Neural cell (in vitro differentiated cells): ENCODE results near the gene CLOCK. TPM values are rescaled to one million over a fixed set of nuclear protein-coding genes. Genes with fewer than 3 reads are reported as not detected.
A peak's percentile ranks its signal among the peaks of the same experiment; 100 is the strongest.

Source experiments
- H2AFZ ChIP-seq: fragments of 200-600, 300-800 bp; sonication (generic), shearing (Covaris generic); 2 replicates; pipeline ENCODE4 v1.6.0; 2014; ENCODE audit warnings: low read depth, mild to moderate bottlenecking, antibody characterized with exemption, low read length, moderate library complexity
- H3F3A ChIP-seq: fragments of 200-600 bp; shearing (Covaris generic); 2 replicates; pipeline ENCODE4 v1.6.1; 2016; ENCODE audit warnings: mild to moderate bottlenecking, moderate library complexity, mixed read lengths, antibody characterized with exemption, low read length; ENCODE audit not compliant: insufficient read depth, poor library complexity, severe bottlenecking
- H3K27ac ChIP-seq: fragments of 200-600, 300-800 bp; sonication (generic), shearing (Covaris generic); 2 replicates; pipeline ENCODE4 v1.5.1; 2014; ENCODE audit warnings: mild to moderate bottlenecking, low read length, moderate library complexity
- H3K27me3 ChIP-seq: fragments of 300-800, 200-600 bp; sonication (generic), shearing (Covaris generic); 2 replicates; pipeline ENCODE4 v1.6.0; 2014; ENCODE audit warnings: mild to moderate bottlenecking, low read depth, low read length, moderate library complexity; ENCODE audit not compliant: insufficient read depth
- H3K36me3 ChIP-seq: fragments of 300-800, 200-600 bp; sonication (generic), shearing (Covaris generic); 2 replicates; pipeline ENCODE4 v1.5.1; 2014; ENCODE audit warnings: mild to moderate bottlenecking, antibody characterized with exemption, low read length, moderate library complexity; ENCODE audit not compliant: insufficient read depth
- H3K4me2 ChIP-seq: fragments of 300-800, 200-600 bp; sonication (generic), shearing (Covaris generic); 2 replicates; pipeline ENCODE4 v1.6.0; 2014; ENCODE audit warnings: mild to moderate bottlenecking, low read length
- H3K4me3 ChIP-seq: fragments of 300-800, 200-600 bp; sonication (generic), shearing (Covaris generic); 2 replicates; pipeline ENCODE4 v1.5.1; 2014; ENCODE audit warnings: mild to moderate bottlenecking, low read length, moderate library complexity
- H3K79me2 ChIP-seq: fragments of 200-600 bp; shearing (Covaris generic); replicated peaks from 2 replicates; pipeline ENCODE4 v1.6.0; 2014; ENCODE audit warnings: mild to moderate bottlenecking, low read length, moderate library complexity; ENCODE audit not compliant: insufficient read depth
- H3K9ac ChIP-seq: fragments of 300-800, 200-600 bp; sonication (generic), shearing (Covaris generic); 2 replicates; pipeline ENCODE4 v1.6.1; 2016; ENCODE audit warnings: mild to moderate bottlenecking, low read length, mixed read lengths
- H3K9me2 ChIP-seq: fragments of 200-600 bp; shearing (Covaris generic); 2 replicates; pipeline ENCODE4 v1.6.1; 2016; ENCODE audit warnings: mild to moderate bottlenecking, low read length, mixed read lengths; ENCODE audit not compliant: insufficient read depth
- H3K9me3 ChIP-seq: fragments of 200-600, 300-800 bp; sonication (generic), shearing (Covaris generic); 2 replicates; pipeline ENCODE4 v1.6.1; 2016; ENCODE audit warnings: mild to moderate bottlenecking, mixed run types, low read length, moderate library complexity, mixed read lengths
- H4K20me1 ChIP-seq: fragments of 200-600 bp; shearing (Covaris generic); 2 replicates; pipeline ENCODE4 v1.6.1; 2016; ENCODE audit warnings: mild to moderate bottlenecking, mixed run types; ENCODE audit not compliant: insufficient read depth
- EP300 ChIP-seq: fragments of 450-650 bp; conservative IDR thresholded peaks from 2 replicates; pipeline ENCODE4 v1.6.1; 2014; ENCODE audit warnings: antibody characterized with exemption, mild to moderate bottlenecking, moderate library complexity; ENCODE audit not compliant: poor library complexity, severe bottlenecking
- EZH2 ChIP-seq: fragments of 200-600, 300-800 bp; shearing (Covaris generic), sonication (generic); IDR thresholded peaks from 2 replicates; pipeline ENCODE4 v1.6.1; 2014; ENCODE audit warnings: antibody characterized with exemption, low read length, borderline replicate concordance, mild to moderate bottlenecking; ENCODE audit not compliant: insufficient read depth, poor library complexity, severe bottlenecking
- MXI1 ChIP-seq: fragments of 450-650 bp; conservative IDR thresholded peaks from 2 replicates; pipeline ENCODE4 v1.6.1; 2014; ENCODE audit warnings: antibody characterized with exemption, mild to moderate bottlenecking; ENCODE audit not compliant: poor library complexity, severe bottlenecking
- POLR2AphosphoS5 ChIP-seq: IDR thresholded peaks from 2 replicates; pipeline ENCODE4 v1.6.1; 2012
- RAD21 ChIP-seq: fragments of 450-650 bp; conservative IDR thresholded peaks from 2 replicates; pipeline ENCODE4 v1.6.1; 2014; ENCODE audit warnings: antibody characterized with exemption, mild to moderate bottlenecking, moderate library complexity
- REST ChIP-seq: IDR thresholded peaks from 2 replicates; pipeline ENCODE4 v1.6.1; 2012; ENCODE audit warnings: borderline replicate concordance
- SMC3 ChIP-seq: fragments of 450-650 bp; conservative IDR thresholded peaks from 2 replicates; pipeline ENCODE4 v1.6.1; 2014; ENCODE audit warnings: antibody characterized with exemption, mild to moderate bottlenecking, moderate library complexity; ENCODE audit not compliant: poor library complexity
- TAF1 ChIP-seq: IDR thresholded peaks from 2 replicates; pipeline ENCODE4 v1.6.1; 2012; ENCODE audit warnings: low read depth
- polyA minus RNA-seq: library from RNA; depleted of rRNA, polyadenylated mRNA; stranded (reverse); fragments of >200 nt; gene quantifications from 2 replicates; pipeline ENCODE4 v1.2.3, GENCODE V29; 2014
- polyA plus RNA-seq: library from polyadenylated mRNA; depleted of rRNA; stranded (reverse); fragments of >200 nt; gene quantifications from 2 replicates; pipeline ENCODE4 v1.2.3, GENCODE V29; 2014
- TF ChIP-seq, protein P1 (sequence below): fragments of 450-650 bp; IDR thresholded peaks from 2 replicates; pipeline ENCODE4 v1.5.1; 2014; ENCODE audit warnings: antibody characterized with exemption, mild to moderate bottlenecking, moderate library complexity; ENCODE audit not compliant: poor library complexity, severe bottlenecking

Gene CLOCK
- 8.7 and 13.0 TPM in 2 replicates for polyA plus RNA-seq
- 36.3 and 47.1 TPM in 2 replicates for polyA minus RNA-seq

- Histone ChIP-seq H3K79me2 (peaks cover 28% of the 10 kb centered on the region), H3K9me3 (no peaks in the 10 kb centered on the region), H3K9me2 (no peaks in the 10 kb centered on the region), H3K4me2 (peak within 1 kb of the TSS; percentile 96), H3F3A (peaks cover 7% of the 10 kb centered on the region), H3K9ac (peak within 1 kb of the TSS; percentile 88), H2AFZ (peak within 1 kb of the TSS; percentile 91), H3K36me3 (no peaks in the 10 kb centered on the region), H4K20me1 (no peaks in the 10 kb centered on the region), H3K27ac (peak within 1 kb of the TSS; percentile 91), H3K27me3 (no peaks in the 10 kb centered on the region), H3K4me3 (peak within 1 kb of the TSS; percentile 98)
- TF ChIP-seq TAF1, result peak; percentile 64
- TF ChIP-seq SMC3, result no peak
- TF ChIP-seq, protein P1, sequence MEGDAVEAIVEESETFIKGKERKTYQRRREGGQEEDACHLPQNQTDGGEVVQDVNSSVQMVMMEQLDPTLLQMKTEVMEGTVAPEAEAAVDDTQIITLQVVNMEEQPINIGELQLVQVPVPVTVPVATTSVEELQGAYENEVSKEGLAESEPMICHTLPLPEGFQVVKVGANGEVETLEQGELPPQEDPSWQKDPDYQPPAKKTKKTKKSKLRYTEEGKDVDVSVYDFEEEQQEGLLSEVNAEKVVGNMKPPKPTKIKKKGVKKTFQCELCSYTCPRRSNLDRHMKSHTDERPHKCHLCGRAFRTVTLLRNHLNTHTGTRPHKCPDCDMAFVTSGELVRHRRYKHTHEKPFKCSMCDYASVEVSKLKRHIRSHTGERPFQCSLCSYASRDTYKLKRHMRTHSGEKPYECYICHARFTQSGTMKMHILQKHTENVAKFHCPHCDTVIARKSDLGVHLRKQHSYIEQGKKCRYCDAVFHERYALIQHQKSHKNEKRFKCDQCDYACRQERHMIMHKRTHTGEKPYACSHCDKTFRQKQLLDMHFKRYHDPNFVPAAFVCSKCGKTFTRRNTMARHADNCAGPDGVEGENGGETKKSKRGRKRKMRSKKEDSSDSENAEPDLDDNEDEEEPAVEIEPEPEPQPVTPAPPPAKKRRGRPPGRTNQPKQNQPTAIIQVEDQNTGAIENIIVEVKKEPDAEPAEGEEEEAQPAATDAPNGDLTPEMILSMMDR, result peak; percentile 69
- TF ChIP-seq EP300, result peak; percentile 45
- peak; percentile 75 for TF ChIP-seq MXI1
- TF ChIP-seq POLR2AphosphoS5, result peak; percentile 55
- TF ChIP-seq RAD21, result peak; percentile 38
- no peak for TF ChIP-seq EZH2
- no peak for TF ChIP-seq REST
Measured at GRCh38 chr4:55546756-55547465, at the start of gene CLOCK. Gene CLOCK, minus strand, starts transcription at chr4:55546909. Its CDS starts 64,124 bp downstream, at chr4:55482785.

- H3K9me2 ChIP-seq, result no peaks in the 10 kb centered on the region
- H3K9ac ChIP-seq, result no peak within 1 kb of the TSS
- no peaks in the 10 kb centered on the region for H3K79me2 ChIP-seq
- no peak within 1 kb of the TSS for H3K27ac ChIP-seq
- TF ChIP-seq SMC3 (no peak), RAD21 (no peak), REST (no peak), POLR2AphosphoS5 (no peak), EZH2 (no peak), MXI1 (no peak), EP300 (no peak)
- TF ChIP-seq, protein P1, result no peak
- no peaks in the 10 kb centered on the region for H3K27me3 ChIP-seq
- no peaks in the 10 kb centered on the region for H4K20me1 ChIP-seq
- no peak within 1 kb of the TSS for H2AFZ ChIP-seq
- H3K4me3 ChIP-seq, result no peak within 1 kb of the TSS
- no peak within 1 kb of the TSS for H3K4me2 ChIP-seq
- no peaks in the 10 kb centered on the region for H3K36me3 ChIP-seq
- no peaks in the 10 kb centered on the region for H3F3A ChIP-seq
- H3K9me3 ChIP-seq, result no peaks in the 10 kb centered on the region
Measured at GRCh38 chr4:55592014-55592413, 45.3 kb upstream of the CLOCK start, which contains the start of gene PDCL2. Gene PDCL2, minus strand, starts transcription at chr4:55592245. Its CDS starts 136 bp downstream, at chr4:55592109.
